Testis (tissue), 3 donors: ENCODE data around the gene PHF2. TPM values are rescaled to one million over a fixed set of nuclear protein-coding genes. Genes with fewer than 3 reads are reported as not detected.
A peak's percentile ranks its signal among the peaks of the same experiment; 100 is the strongest.
"Not testable (repeated sequence)": the region's sequence is repeated elsewhere in the genome, so short reads cannot be mapped to it uniquely, and the experiment has no call there.

Experiments
- DNase-seq: peaks from one replicate; pipeline ENCODE4 v3.0.0-alpha.2; 2019
- H3K27ac ChIP-seq, 2 donors: fragments of 200-600 bp; sonication (generic); one replicate each; pipeline ENCODE4 v1.5.1; 2019
- H3K27me3 ChIP-seq: fragments of 200-600 bp; sonication (generic); one replicate; pipeline ENCODE4 v1.5.1; 2019
- H3K36me3 ChIP-seq: fragments of 200-600 bp; sonication (generic); one replicate; pipeline ENCODE4 v1.5.1; 2017; ENCODE audit warnings: low read depth; ENCODE audit errors: missing control alignments
- H3K4me1 ChIP-seq: fragments of 200-600 bp; sonication (generic); one replicate; pipeline ENCODE4 v1.5.1; 2019
- H3K4me3 ChIP-seq, 2 donors: fragments of 200-600 bp; sonication (generic); one replicate each; pipeline ENCODE4 v1.5.1; 2017 to 2019
- H3K9me3 ChIP-seq: fragments of 200-600 bp; sonication (generic); one replicate; pipeline ENCODE4 v1.5.1; 2017
- POLR2A ChIP-seq: fragments of 450-650 bp; IDR thresholded peaks from one replicate; pipeline ENCODE4 v1.6.1; 2017; ENCODE audit warnings: antibody characterized with exemption, mild to moderate bottlenecking, moderate library complexity
- WGBS, 2 donors: methylation state at CpG; one replicate each; pipeline ENCODE4 v1.1.5; 2018; 5-methylcytosine and 5-hydroxymethylcytosine counted together
- intact Hi-C: fragments of 100-400 bp; cut with DNase I; formaldehyde crosslinking; loops from one replicate; pipeline ENCODE4 v1.15.1; 2023; ENCODE audit warnings: low total_unique reads
- polyA plus RNA-seq: library from polyadenylated mRNA; stranded (reverse); fragments of 350-450 nt; fragmentation: Illumina TruSeq; extraction: RNeasy Lipid Tissue Mini Kit (QIAGEN cat#74804); gene quantifications from one replicate; pipeline ENCODE4 v1.2.3, GENCODE V29; 2014; ENCODE audit warnings: low read depth, low replicate concordance; ENCODE audit not compliant: insufficient read depth
- total RNA-seq, 2 donors: library from RNA; depleted of rRNA; stranded (reverse); fragments of >200 nt; gene quantifications; one replicate each; pipeline ENCODE4 v1.2.3, GENCODE V29; 2016
- TF ChIP-seq, protein P1 (sequence below), 3 experiments: fragments of 450-650 bp in 2 of 3; fragments of 200-600 bp in 1 of 3; sonication (generic) in 1 of 3; IDR thresholded peaks; one replicate each; pipeline ENCODE4 v1.5.1; 2016 to 2019; ENCODE audit warnings: antibody characterized with exemption in 3 of 3, mild to moderate bottlenecking in 2 of 3, moderate library complexity in 1 of 3

Gene PHF2
- total and polyA plus RNA-seq, 3 donors from 2014 or later = 19.6 to 22.1 (median 20.6) TPM

DNA sequence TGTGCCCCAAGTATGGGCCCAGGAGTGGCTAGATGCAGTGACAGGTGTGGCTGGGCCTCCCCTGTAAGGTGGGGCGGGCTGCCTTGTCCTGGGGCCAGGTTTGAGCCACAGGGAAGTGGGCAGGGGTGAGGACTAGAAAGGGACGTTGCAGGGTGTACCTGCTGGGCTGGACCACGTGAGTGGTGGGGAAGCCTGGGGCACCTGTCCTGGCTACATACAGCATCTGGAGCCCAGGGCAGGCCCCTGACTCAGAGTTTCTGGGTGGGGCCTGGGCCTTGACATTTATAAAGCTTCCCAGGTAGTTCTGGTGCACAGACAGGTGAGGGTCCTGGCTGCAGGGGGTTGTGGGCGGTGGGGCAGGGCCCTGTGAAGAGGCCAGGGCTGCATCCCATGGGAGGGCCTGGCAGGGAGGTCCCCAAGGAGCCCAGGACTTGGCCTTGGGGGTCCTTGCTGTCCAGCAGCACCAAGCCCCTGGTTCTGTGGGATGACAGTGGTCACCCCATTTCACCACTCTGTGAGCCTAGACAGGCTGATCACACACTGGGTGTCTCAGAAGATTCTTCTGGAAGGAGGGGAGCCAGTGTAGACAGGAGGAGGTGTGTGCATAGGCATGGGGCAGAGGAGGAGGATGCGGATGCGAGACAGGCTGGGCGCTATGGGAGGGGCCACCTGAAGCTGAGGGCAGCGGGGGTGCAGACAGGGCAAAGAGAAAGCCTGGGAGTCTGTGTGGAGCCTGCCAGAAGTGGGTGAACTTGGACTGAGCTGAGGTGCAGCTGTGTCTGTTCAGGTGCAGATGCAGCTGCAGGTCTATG, 94.0 kb downstream of the PHF2 start:
- intact Hi-C loops = no loop called here
- TF ChIP-seq POLR2A = no peak
- TF ChIP-seq, protein P1, sequence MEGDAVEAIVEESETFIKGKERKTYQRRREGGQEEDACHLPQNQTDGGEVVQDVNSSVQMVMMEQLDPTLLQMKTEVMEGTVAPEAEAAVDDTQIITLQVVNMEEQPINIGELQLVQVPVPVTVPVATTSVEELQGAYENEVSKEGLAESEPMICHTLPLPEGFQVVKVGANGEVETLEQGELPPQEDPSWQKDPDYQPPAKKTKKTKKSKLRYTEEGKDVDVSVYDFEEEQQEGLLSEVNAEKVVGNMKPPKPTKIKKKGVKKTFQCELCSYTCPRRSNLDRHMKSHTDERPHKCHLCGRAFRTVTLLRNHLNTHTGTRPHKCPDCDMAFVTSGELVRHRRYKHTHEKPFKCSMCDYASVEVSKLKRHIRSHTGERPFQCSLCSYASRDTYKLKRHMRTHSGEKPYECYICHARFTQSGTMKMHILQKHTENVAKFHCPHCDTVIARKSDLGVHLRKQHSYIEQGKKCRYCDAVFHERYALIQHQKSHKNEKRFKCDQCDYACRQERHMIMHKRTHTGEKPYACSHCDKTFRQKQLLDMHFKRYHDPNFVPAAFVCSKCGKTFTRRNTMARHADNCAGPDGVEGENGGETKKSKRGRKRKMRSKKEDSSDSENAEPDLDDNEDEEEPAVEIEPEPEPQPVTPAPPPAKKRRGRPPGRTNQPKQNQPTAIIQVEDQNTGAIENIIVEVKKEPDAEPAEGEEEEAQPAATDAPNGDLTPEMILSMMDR (IDR thresholded peaks at IDR 0.05) = no peak
- H3K4me1 ChIP-seq = no peaks in the 10 kb centered on the region
- H3K4me3 ChIP-seq = no peak overlapping the region
- peak; percentile 8 for DNase-seq
- H3K27ac ChIP-seq = no peak overlapping the region
- H3K9me3 ChIP-seq = no peaks in the 10 kb centered on the region
- no peaks in the 10 kb centered on the region for H3K27me3 ChIP-seq
- H3K36me3 ChIP-seq = no peaks in the 10 kb centered on the region
- 80 to 82% methylated on average over 4 to 8 of the region's 8 CpGs for WGBS, 2 donors

DNA sequence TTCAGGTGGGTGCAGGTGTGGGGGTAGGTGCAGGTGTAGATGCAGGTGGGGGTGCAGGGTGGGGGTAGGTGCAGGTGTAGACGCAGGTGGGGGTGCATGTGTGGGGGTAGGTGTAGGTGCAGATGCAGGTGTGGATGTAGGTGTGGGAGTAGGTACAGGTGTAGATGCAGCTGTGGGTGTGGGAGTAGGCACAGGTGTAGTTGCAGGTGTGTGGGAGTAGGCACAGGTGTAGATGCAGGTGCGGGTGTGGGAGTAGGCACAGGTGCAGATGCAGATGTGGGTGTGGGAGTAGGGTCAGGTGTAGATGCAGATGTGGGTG, 94.6 kb downstream of the PHF2 start:
- 88 to 95% methylated on average over 2 of the region's 2 CpGs for WGBS, 2 donors
- Histone ChIP-seq H3K27me3 (no peaks in the 10 kb centered on the region), H3K27ac (no peak overlapping the region), H3K4me3 (no peak overlapping the region), H3K4me1 (no peaks in the 10 kb centered on the region), H3K9me3 (no peaks in the 10 kb centered on the region), H3K36me3 (no peaks in the 10 kb centered on the region)
- peak; percentile 2 for DNase-seq
- TF ChIP-seq POLR2A = no peak
- TF ChIP-seq, protein P1 (IDR thresholded peaks at IDR 0.05) = no peak
- intact Hi-C loops = no loop called here

DNA sequence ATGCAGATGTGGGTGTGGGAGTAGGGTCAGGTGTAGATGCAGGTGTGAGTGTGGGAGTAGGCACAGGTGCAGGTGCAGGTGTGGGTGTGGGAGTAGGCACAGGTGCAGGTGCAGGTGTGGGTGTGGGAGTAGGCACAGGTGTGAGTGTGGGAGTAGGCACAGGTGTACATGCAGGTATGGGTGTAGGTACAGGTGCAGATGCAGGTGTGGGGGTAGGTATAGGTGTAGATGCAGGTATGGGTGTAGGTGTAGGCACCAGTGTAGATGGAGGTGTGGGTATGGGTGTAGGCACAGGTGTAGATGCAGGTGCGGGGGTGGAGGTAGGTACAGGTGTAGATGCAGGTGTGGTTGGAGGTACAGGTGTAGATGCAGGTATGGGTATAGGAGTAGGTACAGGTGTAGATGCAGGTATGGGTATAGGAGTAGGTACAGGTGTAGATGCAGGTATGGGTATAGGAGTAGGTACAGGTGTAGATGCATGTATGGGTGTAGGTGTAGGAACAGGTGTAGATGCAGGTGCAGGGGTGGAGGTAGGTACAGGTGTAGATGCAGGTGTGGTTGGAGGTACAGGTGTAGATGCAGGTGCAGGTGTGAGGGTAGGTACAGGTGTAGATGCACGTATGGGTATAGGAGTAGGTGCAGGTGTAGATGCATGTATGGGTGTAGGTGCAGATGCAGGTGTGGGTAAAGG, 96.1 kb downstream of the PHF2 start:
- H3K9me3 ChIP-seq, H3K36me3 ChIP-seq, intact Hi-C loops, H3K4me3 ChIP-seq, H3K4me1 ChIP-seq, H3K27me3 ChIP-seq, H3K27ac ChIP-seq: not testable (repeated sequence)
- DNase-seq = peak; percentile 0
- 90 to 96% methylated on average over 2 of the region's 2 CpGs for WGBS, 2 donors

DNA sequence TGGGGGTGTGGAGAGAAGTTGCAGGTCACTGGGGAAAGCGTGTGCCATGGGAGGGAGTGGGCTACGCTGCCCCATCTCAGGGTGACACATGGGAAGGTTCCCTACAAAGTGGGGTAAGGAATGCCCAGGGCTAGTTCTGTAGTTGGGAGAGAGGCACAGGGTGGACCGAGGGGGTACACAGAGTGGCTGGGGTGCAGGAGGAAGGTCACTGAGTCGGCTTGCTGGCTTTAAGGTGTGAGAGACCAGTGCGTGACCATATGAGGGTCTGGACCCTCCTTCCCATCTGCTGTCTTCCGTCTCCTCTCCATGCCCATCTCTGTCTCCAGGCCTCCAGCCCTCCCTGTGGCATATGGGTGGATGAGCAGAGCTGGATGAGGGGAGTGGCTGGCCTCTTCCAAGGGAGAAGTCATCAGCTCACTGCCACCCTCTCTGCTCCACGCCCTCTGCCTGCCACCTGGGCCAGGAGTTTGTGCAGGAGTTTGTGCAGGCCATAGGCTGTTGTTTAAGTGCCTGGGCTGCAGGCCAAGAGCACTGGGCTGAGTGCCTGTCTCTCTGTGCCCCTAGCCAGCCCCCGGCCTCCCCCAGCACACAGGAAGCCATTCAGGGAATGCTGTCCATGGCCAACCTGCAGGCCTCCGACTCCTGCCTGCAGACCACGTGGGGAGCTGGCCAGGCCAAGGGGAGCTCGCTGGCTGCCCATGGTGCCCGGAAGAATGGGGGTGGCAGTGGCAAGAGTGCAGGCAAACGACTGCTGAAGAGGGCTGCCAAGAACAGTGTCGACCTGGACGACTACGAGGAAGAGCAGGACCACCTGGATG, 96.8 kb downstream of the PHF2 start:
- 69 to 85% methylated on average over 14 to 16 of the region's 16 CpGs for WGBS, 2 donors
- Histone ChIP-seq H3K4me3 (no peak overlapping the region), H3K9me3 (no peaks in the 10 kb centered on the region), H3K27me3 (no peaks in the 10 kb centered on the region), H3K27ac (no peak overlapping the region), H3K36me3 (no peaks in the 10 kb centered on the region), H3K4me1 (no peaks in the 10 kb centered on the region)
- intact Hi-C loops = no loop called here
- peak; percentile 6 for DNase-seq
- TF ChIP-seq, protein P1 (IDR thresholded peaks at IDR 0.05) = no peak
- no peak for TF ChIP-seq POLR2A

DNA sequence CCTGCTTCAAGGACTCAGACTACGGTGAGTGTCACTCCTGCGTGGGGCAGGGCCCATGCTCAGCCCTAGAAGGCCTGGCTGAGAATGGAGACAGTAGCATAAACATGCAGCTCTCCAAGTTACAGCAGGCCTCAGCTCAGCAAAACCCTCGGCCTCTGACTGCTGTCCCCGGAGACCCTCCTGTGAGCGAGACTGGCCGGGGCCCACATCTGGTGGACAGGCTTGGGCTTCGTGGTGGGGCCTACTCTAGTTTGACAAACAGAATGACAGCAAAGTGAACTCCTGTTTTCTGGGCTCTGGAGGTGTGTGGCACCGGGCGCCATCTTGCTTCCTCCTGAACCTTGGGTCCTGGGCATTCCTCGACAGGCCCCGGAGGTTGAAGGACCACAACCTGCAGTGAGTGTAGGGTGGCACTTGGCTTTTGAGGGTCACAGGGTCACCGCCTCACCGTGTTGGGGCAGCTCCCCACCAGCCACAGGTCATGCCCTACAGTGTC, 97.5 kb downstream of the PHF2 start:
- Histone ChIP-seq H3K4me1 (no peaks in the 10 kb centered on the region), H3K36me3 (no peaks in the 10 kb centered on the region), H3K27me3 (no peaks in the 10 kb centered on the region), H3K9me3 (no peaks in the 10 kb centered on the region), H3K27ac (no peak overlapping the region), H3K4me3 (no peak overlapping the region)
- TF ChIP-seq, protein P1 (IDR thresholded peaks at IDR 0.05) = no peak
- no peak for TF ChIP-seq POLR2A
- intact Hi-C loops = no loop called here
- 83 to 90% methylated on average over 12 to 13 of the region's 13 CpGs for WGBS, 2 donors
- peak; percentile 7 for DNase-seq
